T-helper 1 cell treated with Interleukin-12 subunit alpha and Interleukin-12 subunit beta and Interleukin-4 antibody, amounts not matched to agents 30 ng/mL and 1 ng/mL, for 36 hours (primary cell): ENCODE data around the gene KLF6. TPM values are rescaled to one million over a fixed set of nuclear protein-coding genes. Genes with fewer than 3 reads are reported as not detected.

Experiments
- intact Hi-C: fragments of 100-400 bp; cut with micrococcal nuclease; formaldehyde crosslinking; loops from one replicate; pipeline ENCODE4 v1.15.1; 2024
- total RNA-seq: library from RNA; stranded (reverse); gene quantifications from 2 replicates; pipeline ENCODE4 v1.2.3, GENCODE V29; 2022

KLF6 gene
- total RNA-seq, 1 donor from 2014 or later, result 177 TPM

DNA sequence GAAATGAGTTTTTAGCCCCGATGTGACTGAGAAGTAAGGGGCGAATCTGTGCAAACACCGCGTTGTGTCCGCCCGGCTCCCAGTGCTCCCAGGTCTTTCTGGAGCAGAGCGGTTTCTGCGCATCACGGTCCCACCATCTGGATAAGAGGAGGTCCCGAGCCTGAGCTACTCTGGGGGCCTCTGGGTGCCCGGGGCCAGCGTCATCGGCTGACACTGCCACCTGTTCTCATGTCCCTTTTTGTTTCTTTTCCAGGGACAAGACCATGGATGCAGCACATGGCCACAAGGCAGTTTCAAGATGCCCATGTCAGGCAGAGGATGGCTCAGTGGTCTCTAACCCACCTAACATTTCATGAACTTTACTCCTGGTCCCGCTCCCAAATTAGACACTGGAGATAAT lies 24.9 kb downstream of the KLF6 start:
- intact Hi-C loops, result no loop called here

DNA sequence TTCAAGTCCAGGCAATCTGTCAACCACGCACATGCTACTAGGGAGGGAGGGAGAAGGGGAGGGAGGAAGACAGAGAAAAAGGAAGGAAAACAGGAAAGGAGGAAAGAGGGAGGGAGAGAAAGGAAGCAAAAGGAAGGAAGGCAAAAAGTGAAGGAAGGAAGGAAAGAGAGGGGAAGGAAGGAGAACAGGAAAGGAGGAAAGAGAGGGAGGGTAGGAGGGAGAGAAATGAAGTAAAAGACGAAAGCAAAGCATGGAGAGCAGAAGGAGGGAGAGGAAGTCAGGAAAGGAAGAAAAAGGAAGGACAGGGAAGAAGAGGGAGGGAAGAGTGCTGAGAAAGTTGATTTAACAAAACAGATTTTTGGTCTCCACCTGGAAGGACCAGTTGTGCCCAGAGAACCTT lies 25.6 kb downstream of the KLF6 start:
- intact Hi-C loops, result loop anchor here (2.0 to 5.0 kb wide), 6 partner anchors 93 to 1533 kb away; no protein-coding TSS in a partner anchor

DNA sequence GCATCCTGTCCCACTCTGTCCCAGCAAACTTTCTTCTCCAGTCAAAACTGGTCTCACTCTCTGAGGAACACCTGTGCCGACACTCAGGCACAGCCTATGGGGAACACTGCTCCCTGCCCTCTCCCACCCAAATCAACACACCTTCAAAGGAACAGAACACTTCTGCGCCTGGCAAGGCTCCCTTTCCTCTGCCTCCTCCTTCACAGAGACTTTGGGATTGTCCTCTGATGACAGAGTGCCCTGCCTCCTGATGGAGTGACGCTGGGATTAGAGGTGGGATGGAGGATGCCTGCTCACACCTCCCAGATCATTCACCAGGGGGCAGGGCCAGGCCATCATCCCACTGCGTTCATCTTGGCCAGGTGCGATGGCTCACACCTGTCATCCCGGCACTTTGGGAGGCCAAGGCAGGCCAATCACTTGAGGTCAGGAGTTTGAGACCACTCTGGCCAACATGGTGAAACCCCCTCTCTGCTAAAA lies 26.5 kb downstream of the KLF6 start:
- intact Hi-C loops, result loop anchor here (1.0 to 5.0 kb wide), 10 partner anchors 19 to 1534 kb away; no protein-coding TSS in a partner anchor

DNA sequence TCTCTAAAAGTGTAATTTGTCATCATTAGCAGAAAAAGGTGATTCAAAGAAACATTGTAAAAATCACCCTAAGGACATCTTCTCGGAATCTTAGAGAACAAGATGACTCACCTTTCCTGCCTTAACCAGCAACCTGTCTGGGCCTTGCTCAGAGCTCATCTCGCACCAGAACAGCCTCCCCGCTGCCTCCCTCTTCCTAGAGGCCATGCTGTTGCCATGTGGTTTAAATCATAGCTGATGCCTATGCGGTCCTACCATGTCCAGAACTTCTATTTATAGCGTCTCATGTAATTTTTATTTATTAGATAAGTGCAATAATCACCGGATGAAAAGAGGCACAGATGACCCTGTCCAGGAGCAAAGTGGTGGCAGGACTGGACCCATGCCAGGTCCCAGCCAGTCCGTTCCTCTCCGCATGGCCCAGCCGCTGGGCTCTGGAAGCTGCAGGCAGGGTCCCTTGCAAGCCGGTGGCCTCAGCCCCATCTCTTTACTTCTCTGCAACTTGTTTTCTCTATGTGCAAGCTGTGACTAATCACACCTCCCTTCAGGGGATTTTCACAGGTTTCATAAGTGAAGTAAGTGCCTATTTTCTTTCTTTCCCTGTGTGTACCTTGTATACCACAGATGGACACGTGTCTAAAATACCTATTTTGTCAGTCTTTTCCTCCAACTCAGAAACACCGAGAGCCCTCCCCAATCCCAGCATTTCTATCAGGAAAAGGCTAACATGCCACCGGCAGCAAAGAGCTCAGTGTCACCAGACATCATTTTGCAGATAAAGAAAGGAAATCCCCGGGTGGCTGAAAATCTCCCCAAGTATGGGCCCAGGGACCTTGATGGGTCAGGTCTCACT lies 27.1 kb downstream of the KLF6 start:
- intact Hi-C loops, result loop anchor here (1.0 to 5.0 kb wide), 12 partner anchors 18 to 1534 kb away; no protein-coding TSS in a partner anchor

DNA sequence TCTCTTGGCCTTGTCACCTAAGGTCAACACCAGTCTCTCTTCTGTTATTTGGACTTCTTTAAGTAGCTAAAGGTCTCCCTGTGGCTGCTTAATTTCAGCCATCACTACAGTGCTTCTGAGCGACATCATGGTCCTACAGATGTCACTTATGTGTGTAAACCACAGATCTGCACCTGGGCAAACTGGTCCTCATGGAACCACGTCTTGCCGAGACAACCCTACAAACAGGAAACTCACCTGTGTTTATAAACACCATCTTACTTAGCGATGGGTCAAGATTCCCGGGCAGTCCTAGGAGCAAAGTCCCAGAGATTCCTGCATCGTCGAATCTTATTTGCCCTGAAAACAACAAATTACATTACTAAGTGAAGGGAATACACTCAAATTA lies 27.8 kb downstream of the KLF6 start:
- intact Hi-C loops, result loop anchor here (1.0 to 5.0 kb wide), 6 partner anchors 17 to 1535 kb away; no protein-coding TSS in a partner anchor

DNA sequence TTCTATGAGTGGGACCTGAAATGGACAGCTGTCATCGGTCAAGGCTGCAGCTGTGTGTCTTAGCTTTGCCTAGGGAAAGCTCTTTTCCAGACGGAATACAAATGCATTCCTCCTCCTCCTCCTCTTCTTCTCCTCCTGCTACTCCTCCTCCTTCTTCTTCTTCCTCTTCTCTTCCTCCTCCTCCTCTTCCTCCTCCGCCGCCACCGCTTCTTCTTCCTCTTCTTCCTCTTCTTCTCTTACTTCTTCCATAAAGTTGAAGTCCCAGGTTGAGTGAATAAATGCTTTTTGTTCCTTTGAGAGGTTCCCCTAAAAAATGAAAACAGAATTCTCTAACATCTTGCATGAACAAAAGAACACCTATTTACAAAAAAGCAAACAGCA lies 28.7 kb downstream of the KLF6 start:
- intact Hi-C loops, result loop anchor here (2.0 to 5.0 kb wide), 5 partner anchors 134 to 1536 kb away; no protein-coding TSS in a partner anchor

DNA sequence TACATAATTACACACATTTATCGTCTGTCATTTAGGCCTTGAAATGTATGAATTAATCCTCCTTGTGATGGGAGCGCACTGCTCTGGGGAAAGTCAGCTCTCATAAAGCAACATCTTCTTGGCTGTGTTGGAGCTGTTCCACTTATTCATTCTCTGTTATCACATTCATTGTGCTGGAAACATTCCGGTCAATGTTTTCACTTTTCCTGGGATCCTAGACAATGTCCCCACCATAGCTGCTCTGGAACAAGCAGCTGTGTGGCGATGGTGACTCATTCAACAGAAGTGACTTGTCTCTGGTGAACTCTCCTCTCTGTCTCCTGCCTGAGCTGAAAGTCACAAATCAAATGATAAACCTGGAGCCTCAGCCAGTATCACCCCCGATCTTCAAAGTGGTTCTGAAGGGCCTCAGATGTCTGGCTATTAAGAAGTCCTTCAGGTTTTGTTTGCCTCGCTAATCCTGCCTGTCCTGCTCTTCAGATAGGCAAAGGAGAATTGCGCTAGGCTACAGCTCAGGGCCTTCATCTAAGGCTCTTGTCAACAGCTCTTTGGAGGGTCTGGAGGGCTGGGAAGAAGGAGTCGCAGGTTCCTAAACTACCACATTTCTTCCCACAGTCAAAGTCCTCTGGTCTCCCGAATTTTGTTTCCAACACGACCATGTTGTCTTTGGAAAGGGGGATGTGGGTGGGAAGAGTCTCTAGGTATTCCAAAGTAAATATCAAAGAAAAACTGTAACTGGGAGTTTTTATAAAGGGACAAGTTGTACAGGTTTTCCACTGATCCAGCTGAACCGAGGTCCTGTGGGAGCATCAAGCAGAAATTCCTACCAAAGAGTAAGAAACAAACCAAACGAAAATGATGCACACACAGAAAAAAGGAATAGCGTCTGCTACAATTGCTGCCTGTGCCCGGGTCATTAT lies 29.3 kb downstream of the KLF6 start:
- intact Hi-C loops, result loop anchor here (2.0 to 5.0 kb wide), 5 partner anchors 133 to 1537 kb away; no protein-coding TSS in a partner anchor

DNA sequence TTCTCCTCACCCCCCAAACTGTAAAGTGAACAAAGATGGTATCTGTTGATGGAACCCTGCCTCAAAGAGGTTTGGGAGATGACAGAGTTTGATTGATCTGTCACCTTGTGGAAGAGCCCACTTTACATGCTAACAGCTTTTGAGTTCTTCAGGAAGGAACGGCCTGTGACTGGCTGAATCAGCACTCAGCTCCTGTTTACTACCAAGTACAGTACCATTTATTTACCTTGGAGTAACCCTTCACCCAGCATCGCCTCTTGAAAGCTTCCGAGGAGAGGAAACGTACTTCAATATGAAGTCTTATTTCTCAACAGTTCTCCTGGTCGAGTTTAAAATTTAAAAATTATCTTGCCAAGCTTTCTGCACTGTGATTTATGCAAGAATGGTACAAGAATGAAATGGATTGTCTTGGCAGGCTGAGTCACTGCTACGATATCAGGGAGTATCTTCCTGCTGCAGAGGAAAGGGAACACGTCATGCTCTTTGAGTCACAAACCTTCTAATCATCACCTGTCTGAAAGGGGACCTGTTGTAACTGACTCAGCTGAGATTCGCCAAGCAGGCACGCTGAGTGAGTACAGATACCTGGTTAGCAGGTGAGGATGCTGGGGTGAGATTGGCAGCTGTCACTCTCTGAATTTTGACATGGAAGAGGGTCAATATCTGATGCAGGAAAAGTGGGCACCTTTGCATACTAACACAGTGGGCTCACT lies 30.1 kb downstream of the KLF6 start:
- intact Hi-C loops, result loop anchor here (5.0 kb wide), 4 partner anchors 133 to 1537 kb away; no protein-coding TSS in a partner anchor

DNA sequence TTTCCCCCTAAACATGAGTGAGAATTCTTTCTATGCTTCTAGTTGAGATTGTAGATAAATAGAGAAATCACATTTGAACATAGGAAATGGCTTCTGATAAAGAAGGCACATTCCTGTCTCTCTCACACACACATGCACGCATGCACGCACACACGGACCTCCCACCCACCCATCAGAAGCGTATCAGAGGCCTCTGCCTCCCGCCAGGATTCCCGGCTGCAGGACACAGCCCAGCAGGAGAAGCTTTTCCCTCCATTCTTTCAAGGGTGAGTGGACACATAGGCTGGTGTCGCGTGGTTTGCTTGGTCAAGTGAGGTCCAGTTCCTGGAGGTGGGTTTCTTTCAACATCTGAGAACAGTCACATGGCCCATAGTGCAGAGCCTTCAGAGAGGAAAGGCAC lies 34.2 kb downstream of the KLF6 start:
- intact Hi-C loops, result no loop called here

DNA sequence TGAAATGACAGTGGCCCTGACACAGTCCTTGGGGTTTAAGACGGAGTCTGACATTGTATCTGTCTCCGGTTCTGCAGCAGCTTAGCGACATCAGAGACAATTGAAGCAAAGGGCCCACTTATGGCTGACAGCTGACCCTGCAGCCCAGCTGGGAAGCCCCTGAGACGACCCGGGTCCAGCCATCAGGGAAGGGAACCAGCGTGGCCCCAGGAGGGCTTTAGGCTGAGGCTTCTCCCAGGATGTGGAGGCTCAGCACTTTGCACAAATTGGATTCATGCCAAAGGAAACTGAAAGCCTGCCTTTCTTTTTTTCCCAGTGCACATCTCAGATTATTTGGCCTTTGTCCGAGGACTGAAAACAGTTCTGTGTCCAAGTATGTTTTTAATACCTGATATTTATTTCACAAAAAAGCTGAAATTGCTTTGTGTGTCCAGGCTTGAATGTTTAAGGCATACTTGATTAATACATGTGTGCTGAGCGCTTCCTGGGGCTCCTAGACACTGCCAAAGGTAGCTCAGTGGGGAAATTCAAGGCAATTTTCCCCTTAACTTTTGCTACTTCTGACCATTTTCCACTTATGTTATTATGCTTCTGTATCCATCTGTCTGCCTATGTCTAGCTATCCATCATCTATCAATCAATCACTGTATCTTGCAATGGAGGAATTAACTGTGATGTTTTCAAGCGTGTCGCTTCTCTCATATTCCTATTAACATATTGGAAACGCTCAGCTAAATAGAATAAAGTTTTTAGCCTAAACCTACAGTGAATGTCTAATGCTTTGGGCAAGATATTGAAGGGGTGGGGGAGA lies 34.8 kb downstream of the KLF6 start:
- intact Hi-C loops, result no loop called here

DNA sequence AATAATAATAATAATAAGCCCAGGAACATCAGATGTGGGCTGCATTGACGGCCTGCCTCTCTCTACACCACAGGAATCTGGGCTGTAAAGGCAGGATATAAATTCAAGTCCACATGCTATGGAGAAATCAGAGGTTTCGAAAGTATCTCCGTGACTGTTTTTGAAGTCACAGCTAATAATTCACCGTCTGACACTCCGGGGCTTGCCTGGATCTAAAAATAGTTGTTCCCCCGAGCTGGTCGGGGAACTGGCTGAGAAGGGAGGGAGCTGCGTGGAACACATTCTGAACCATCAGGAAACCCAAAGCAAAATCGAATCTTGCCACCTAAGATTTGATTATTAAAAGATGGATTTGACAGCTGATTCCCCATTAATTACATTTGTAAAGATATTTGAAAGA lies 35.4 kb downstream of the KLF6 start:
- intact Hi-C loops, result no loop called here

DNA sequence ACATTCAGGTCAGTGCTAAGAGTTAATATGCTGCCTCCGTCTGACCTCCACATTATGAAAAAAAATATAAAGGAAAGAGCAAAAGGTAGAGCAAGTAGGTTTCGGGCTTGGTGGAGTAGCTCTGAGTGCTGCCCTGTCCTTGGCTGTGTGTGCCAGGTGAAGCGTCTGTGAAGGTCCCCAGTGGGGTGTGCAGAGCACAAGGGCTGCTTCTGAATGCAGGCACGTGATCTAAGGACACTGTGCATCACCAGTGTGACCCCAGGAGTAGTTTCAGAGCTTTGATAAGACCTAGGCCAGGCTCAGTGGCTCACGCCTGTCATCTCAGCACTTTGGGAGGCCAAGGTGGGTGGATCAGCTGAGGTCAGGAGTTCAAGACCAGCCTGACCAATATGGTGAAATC lies 36.0 kb downstream of the KLF6 start:
- intact Hi-C loops, result no loop called here

DNA sequence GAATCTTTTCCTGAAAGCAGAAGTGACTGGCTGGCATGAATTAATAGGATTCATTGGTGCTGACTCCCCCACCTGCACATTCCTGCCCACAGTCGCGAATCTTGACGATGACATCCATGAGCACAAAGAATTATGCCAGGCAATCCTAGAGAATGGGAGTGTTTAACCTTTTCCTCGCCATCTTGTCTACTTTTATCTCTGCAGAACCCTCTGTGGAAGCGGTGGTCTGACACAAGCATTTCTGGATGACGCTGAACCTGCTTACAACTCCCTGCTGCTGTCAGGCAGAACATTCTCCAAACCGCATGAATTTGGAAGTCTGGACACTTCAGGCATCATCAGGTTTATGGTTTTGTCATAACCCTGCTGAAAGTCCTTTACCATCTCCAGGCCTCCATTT lies 36.5 kb downstream of the KLF6 start:
- intact Hi-C loops, result no loop called here

DNA sequence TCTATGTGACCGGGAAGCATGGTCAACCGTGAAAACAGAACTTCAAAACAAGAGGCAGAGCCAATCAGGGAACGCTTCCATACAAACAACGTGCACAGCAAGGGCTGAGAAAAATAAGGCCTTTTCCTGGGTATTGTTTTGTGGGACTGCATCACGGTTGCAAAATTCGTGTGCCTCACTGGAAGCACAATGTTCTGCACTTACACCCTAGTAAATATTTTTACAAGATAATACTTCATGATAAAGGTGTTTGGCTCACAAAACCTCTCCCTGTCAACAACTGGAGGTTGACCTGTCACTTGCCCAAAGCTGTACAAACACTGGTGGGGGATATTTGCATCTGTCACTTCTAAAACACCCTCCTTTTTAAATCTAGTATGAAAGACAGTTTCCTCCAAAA lies 37.0 kb downstream of the KLF6 start:
- intact Hi-C loops, result no loop called here

DNA sequence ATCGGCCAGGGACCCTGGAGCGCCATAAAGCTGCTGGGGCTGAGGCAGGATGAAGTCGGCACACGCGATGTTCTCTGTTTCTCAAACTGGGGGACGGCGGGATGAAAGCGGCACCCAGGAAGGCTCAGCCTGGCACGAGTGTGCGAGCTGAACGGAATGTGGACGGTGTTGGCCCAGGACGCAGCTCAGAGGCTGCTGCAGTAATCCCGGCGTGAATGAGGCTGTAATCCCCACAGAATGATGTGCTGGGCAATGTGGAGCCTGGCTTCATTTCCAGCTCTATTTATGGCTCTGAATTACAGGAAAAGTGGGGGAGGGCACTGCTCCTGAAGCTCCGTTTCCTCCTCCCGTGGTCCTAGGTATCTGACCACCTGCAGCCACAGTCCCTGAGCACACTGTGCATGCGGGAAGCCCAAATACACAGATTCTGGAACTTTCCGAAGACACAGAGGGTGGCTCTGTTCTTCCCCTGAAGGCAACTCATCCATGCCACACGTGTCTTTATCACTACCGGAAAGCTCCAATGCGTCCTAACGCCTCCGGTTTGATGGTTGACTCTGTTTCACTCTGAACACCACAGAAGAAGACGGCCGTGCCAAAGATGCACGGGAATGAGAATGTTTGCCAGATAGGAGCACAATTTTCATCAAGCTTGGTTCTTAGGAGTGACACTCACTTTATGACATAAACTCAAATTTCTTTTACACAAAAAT lies 37.6 kb downstream of the KLF6 start:
- intact Hi-C loops, result no loop called here

DNA sequence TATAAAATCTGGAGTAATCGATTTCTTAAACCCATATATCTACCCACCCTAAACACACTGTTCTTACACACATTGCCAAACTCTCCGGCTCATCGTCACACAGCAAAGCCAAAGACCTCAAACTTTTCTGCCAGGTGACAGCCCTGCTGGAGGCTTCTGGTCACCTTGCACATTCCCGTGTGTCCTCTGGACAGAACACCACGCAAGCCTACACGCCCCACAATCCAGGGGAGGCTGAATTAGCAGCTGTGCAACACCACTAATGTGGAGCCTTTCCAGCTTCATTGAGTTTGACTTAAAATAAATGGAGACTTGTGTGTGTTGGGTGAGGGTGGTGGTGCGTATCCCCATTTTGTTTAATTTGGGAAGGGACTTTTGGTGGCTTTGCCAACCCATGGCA lies 38.4 kb downstream of the KLF6 start:
- intact Hi-C loops, result no loop called here

DNA sequence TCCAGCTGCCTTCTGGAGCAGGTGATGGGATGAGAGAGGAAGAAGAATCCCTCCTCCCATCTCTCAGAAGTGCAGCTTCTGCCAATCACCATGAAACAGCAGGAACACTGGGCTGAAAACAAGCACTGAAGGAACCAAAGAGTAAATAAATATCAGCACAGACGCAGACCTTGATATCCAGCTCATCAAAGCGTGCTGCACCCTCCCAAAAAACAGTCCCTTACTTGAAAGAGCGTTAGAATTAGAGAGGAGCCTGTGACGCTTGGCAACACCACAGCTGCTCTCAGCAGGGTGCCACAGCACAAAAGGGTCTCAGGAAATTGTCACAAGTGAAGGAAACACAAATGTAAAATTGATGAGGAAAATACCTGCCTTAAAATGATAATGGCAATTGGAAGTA lies 39.5 kb downstream of the KLF6 start:
- intact Hi-C loops, result no loop called here

DNA sequence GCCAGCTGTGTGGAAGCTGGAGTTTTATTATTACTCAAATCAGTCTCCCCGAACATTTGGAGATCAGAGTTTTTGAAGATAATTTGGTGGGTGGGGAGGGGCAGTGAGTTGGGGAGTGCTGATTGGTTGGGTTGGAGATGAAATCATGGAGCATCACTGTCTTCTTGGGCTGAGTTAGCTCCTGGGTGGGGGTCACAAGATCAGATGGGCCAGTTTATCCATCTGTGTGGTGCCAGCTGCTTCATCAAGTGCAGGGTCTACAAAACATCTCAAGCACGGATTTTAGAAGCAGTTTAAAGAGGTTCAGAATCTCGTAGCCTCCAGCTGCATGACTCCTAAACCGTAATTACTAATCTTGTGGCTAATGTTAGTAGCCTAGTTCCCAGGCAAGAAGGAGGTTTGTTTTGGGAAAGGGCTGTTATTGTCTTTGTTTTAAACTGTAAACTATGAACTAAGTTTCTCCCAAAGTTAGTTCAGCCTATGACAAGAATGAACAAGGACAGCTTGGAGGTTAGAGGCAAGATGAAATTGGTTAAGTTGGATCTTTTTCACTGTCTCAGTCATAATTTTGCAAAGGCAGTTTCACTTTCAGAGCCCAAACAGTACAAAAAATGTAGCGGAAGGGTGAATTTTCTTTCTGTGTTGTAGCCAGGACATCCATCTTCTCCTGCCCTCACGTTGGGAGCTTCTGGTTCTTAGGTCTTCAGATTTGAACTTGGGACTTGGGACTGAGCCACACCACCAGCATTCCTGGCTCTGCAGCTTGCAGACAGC lies 43.1 kb downstream of the KLF6 start:
- intact Hi-C loops, result loop anchor here (2.0 kb wide), 1 partner anchor 35 kb away; no protein-coding TSS in a partner anchor
